HG03520 (cell line): ENCODE measurements around the gene PKIG.
"Not testable (repeated sequence)": the region's sequence is repeated elsewhere in the genome, so short reads cannot be mapped to it uniquely, and the experiment has no call there.

Source experiments
- ATAC-seq: cut with Tn5 transposase; IDR thresholded peaks from one replicate; pipeline ENCODE4 v1.9.1; 2021; ENCODE audit warnings: mild to moderate bottlenecking, moderate library complexity; ENCODE audit not compliant: unreplicated experiment

Gene PKIG

GRCh38 chr20:44571362-44571988, 10.9 kb upstream of the PKIG start:
- ATAC-seq: no peak

GRCh38 chr20:44572551-44573500, 9.6 kb upstream of the PKIG start:
- ATAC-seq: no peak

- no peak for ATAC-seq
Observed at GRCh38 chr20:44573501-44573869, 8.9 kb upstream of the PKIG start.

- no peak for ATAC-seq
Observed at GRCh38 chr20:44574372-44574771, 8.0 kb upstream of the PKIG start.

- no peak for ATAC-seq
Observed at GRCh38 chr20:44576297-44576696, 6.1 kb upstream of the PKIG start.

- no peak for ATAC-seq
Observed at GRCh38 chr20:44579313-44580081, 2.9 kb upstream of the PKIG start.

- ATAC-seq: no peak
Observed at GRCh38 chr20:44580581-44581268, 1.7 kb upstream of the PKIG start.

GRCh38 chr20:44581515-44581914, 864 bp upstream of the PKIG start:
- ATAC-seq: no peak

- ATAC-seq: no peak
Observed at GRCh38 chr20:44583157-44583556, 778 bp downstream of the PKIG start.

GRCh38 chr20:44584162-44584561, 1.8 kb downstream of the PKIG start:
- ATAC-seq: no peak

- no peak for ATAC-seq
Observed at GRCh38 chr20:44585057-44585963, 2.9 kb downstream of the PKIG start.

GRCh38 chr20:44586289-44586911, 4.0 kb downstream of the PKIG start:
- ATAC-seq: peak; percentile 65

- ATAC-seq: no peak
Observed at GRCh38 chr20:44587035-44587980, 4.9 kb downstream of the PKIG start.

GRCh38 chr20:44588321-44588720, 5.9 kb downstream of the PKIG start:
- ATAC-seq: not testable (repeated sequence)

GRCh38 chr20:44589537-44589936, 7.2 kb downstream of the PKIG start:
- no peak for ATAC-seq

GRCh38 chr20:44590980-44591778, 8.8 kb downstream of the PKIG start:
- ATAC-seq: no peak

GRCh38 chr20:44592366-44592765, 10.0 kb downstream of the PKIG start:
- no peak for ATAC-seq

- no peak for ATAC-seq
Observed at GRCh38 chr20:44593751-44594150, 11.4 kb downstream of the PKIG start.
